NT2/D1 (cell line): Measurements from ENCODE around the gene SMIM13.

ENCODE experiments used
- SUZ12 ChIP-seq: IDR thresholded peaks from 2 replicates; pipeline ENCODE4 v1.6.1; 2011; ENCODE audit not compliant: insufficient read length, insufficient read depth; ENCODE audit errors: extremely low read depth
- YY1 ChIP-seq: IDR thresholded peaks from 2 replicates; pipeline ENCODE4 v1.6.1; 2011; ENCODE audit not compliant: insufficient read length, insufficient read depth
- ZNF274 ChIP-seq: IDR thresholded peaks from 2 replicates; pipeline ENCODE4 v1.6.1; 2011; ENCODE audit warnings: mild to moderate bottlenecking, low read depth, low read length

GRCh38 chr6:11141295-11141694, 47.7 kb downstream of the SMIM13 start:
- no peak for TF ChIP-seq SUZ12
- no peak for TF ChIP-seq YY1
- no peak for TF ChIP-seq ZNF274
